ENCODE measurements around the gene ARHGEF4. TPM values are rescaled to one million over a fixed set of nuclear protein-coding genes. Genes with fewer than 3 reads are reported as not detected.
"Not testable (repeated sequence)": the region's sequence is repeated elsewhere in the genome, so short reads cannot be mapped to it uniquely, and the experiment has no call there.

Gene ARHGEF4
- total RNA-seq, 1 experiment from 2014 or later = 20.0 TPM

GRCh38 chr2:131067465-131068125 lies 230.9 kb downstream of the ARHGEF4 start:
- no TSS peak for BruUV-seq (replicated peaks)
- no peak for DNase-seq
- CTCF ChIA-PET = no interaction called here
- no peak overlapping the region for H3K4me3 ChIP-seq
- H2AFZ ChIP-seq = no peak overlapping the region
- H3K36me3 ChIP-seq (ENCODE audit: low read depth) = peaks cover 11% of the 10 kb centered on the region
- no peaks in the 10 kb centered on the region for H3K27me3 ChIP-seq (ENCODE audit: insufficient read depth, low read depth)
- H3K27ac ChIP-seq = no peak overlapping the region
- TF ChIP-seq, protein P1, sequence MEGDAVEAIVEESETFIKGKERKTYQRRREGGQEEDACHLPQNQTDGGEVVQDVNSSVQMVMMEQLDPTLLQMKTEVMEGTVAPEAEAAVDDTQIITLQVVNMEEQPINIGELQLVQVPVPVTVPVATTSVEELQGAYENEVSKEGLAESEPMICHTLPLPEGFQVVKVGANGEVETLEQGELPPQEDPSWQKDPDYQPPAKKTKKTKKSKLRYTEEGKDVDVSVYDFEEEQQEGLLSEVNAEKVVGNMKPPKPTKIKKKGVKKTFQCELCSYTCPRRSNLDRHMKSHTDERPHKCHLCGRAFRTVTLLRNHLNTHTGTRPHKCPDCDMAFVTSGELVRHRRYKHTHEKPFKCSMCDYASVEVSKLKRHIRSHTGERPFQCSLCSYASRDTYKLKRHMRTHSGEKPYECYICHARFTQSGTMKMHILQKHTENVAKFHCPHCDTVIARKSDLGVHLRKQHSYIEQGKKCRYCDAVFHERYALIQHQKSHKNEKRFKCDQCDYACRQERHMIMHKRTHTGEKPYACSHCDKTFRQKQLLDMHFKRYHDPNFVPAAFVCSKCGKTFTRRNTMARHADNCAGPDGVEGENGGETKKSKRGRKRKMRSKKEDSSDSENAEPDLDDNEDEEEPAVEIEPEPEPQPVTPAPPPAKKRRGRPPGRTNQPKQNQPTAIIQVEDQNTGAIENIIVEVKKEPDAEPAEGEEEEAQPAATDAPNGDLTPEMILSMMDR (conservative IDR thresholded peaks at IDR 0.05) = no peak
- TF ChIP-seq EZH2 (IDR thresholded peaks at IDR 0.05; ENCODE audit: low read depth) = no peak
- H3K9me2 ChIP-seq (ENCODE audit: insufficient read depth) = no peaks in the 10 kb centered on the region
- no peaks in the 10 kb centered on the region for H3K9me3 ChIP-seq (ENCODE audit: insufficient read depth, low read depth)
- H3K79me2 ChIP-seq (ENCODE audit: low read depth) = peaks cover 65% of the 10 kb centered on the region
- no peaks in the 10 kb centered on the region; the same call in none of the 2 replicates for H3F3A ChIP-seq (ENCODE audit: insufficient read depth, low read depth)
- no peak overlapping the region for H3K4me2 ChIP-seq
- POLR2A ChIA-PET (ENCODE audit: unreplicated experiment) = no interaction called here
- peaks cover 41% of the 10 kb centered on the region for H4K20me1 ChIP-seq (ENCODE audit: insufficient read depth)
- intact Hi-C loops (cut with micrococcal nuclease; ENCODE audit: unreplicated experiment) = no loop called here
- H3K4me1 ChIP-seq (replicated peaks; ENCODE audit: insufficient read depth) = no peaks in the 10 kb centered on the region

- BruUV-seq (replicated peaks) = not testable (repeated sequence)
These were observed 231.5 kb downstream of the ARHGEF4 start for GRCh38 chr2:131068172-131068571.

DNA sequence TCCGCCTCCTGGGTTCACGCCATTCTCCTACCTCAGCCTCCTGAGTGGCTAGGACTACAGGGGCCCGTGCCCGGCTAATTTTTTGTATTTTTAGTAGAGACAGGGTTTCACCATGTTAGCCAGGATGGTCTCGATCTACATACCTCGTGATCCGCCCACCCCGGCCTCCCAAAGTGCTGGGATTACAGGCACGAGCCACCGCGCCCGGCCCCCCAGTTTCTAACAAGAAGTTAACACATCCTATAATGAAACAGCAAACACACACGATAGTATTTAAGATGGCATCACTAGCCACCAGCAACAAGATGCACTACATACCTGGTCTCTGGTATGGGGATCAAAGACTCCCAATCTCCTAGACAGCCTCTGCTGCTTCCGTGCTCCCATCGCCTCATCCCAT lies 238.9 kb downstream of the ARHGEF4 start:
- CTCF ChIA-PET = interaction anchor here (0.6 kb wide), 1 partner anchor 15 kb away, joined by 3 read pairs; no protein-coding TSS in a partner anchor
- H3K4me2 ChIP-seq; BruUV-seq (replicated peaks); DNase-seq; POLR2A ChIA-PET (ENCODE audit: unreplicated experiment); H2AFZ ChIP-seq; H3K27me3 ChIP-seq (ENCODE audit: insufficient read depth, low read depth); intact Hi-C loops (cut with micrococcal nuclease; ENCODE audit: unreplicated experiment); H3K9me3 ChIP-seq (ENCODE audit: insufficient read depth, low read depth); H3K4me3 ChIP-seq; H3K4me1 ChIP-seq (replicated peaks; ENCODE audit: insufficient read depth); H3K9me2 ChIP-seq (ENCODE audit: insufficient read depth); H3K27ac ChIP-seq: not testable (repeated sequence)
- H3K79me2 ChIP-seq (ENCODE audit: low read depth) = peaks cover 70% of the 10 kb centered on the region
- H3F3A ChIP-seq (ENCODE audit: insufficient read depth, low read depth) = peaks cover 11% of the 10 kb centered on the region; the same call in 1 of the 2 replicates
- H3K36me3 ChIP-seq (ENCODE audit: low read depth) = peaks cover 12% of the 10 kb centered on the region; the same call in 1 of the 2 replicates
- peaks cover 77% of the 10 kb centered on the region for H4K20me1 ChIP-seq (ENCODE audit: insufficient read depth)

More at GRCh38 chr2:131068172-131068571, 231.5 kb downstream of the ARHGEF4 start:
- H3K27ac ChIP-seq; H3F3A ChIP-seq (ENCODE audit: insufficient read depth, low read depth); H3K9me3 ChIP-seq (ENCODE audit: insufficient read depth, low read depth); H3K36me3 ChIP-seq (ENCODE audit: low read depth); DNase-seq; intact Hi-C loops (cut with micrococcal nuclease; ENCODE audit: unreplicated experiment); H3K9me2 ChIP-seq (ENCODE audit: insufficient read depth); H3K4me2 ChIP-seq; H2AFZ ChIP-seq; H3K27me3 ChIP-seq (ENCODE audit: insufficient read depth, low read depth); H3K4me1 ChIP-seq (replicated peaks; ENCODE audit: insufficient read depth); POLR2A ChIA-PET (ENCODE audit: unreplicated experiment); CTCF ChIA-PET; H3K4me3 ChIP-seq: not testable (repeated sequence)
- peaks cover 66% of the 10 kb centered on the region for H3K79me2 ChIP-seq (ENCODE audit: low read depth)
- peaks cover 46% of the 10 kb centered on the region for H4K20me1 ChIP-seq (ENCODE audit: insufficient read depth)

- no peak overlapping the region for H3K4me2 ChIP-seq
- H3K36me3 ChIP-seq (ENCODE audit: low read depth) = peaks cover 12% of the 10 kb centered on the region; the same call in 1 of the 2 replicates
- H3K79me2 ChIP-seq (ENCODE audit: low read depth) = peaks cover 71% of the 10 kb centered on the region
- no TSS peak for BruUV-seq (replicated peaks)
- no peak overlapping the region for H3K4me3 ChIP-seq
- no peaks in the 10 kb centered on the region for H3K9me3 ChIP-seq (ENCODE audit: insufficient read depth, low read depth)
- H3K27me3 ChIP-seq (ENCODE audit: insufficient read depth, low read depth) = no peaks in the 10 kb centered on the region
- H3F3A ChIP-seq (ENCODE audit: insufficient read depth, low read depth) = peaks cover 11% of the 10 kb centered on the region; the same call in 1 of the 2 replicates
- peaks cover 84% of the 10 kb centered on the region for H4K20me1 ChIP-seq (ENCODE audit: insufficient read depth)
- no peaks in the 10 kb centered on the region for H3K9me2 ChIP-seq (ENCODE audit: insufficient read depth)
- H3K27ac ChIP-seq = no peak overlapping the region
- DNase-seq = no peak
- no peak overlapping the region for H2AFZ ChIP-seq
- TF ChIP-seq, protein P1 (conservative IDR thresholded peaks at IDR 0.05) = no peak
- TF ChIP-seq EZH2 (IDR thresholded peaks at IDR 0.05; ENCODE audit: low read depth) = no peak
- H3K4me1 ChIP-seq (replicated peaks; ENCODE audit: insufficient read depth) = no peaks in the 10 kb centered on the region
- intact Hi-C loops (cut with micrococcal nuclease; ENCODE audit: unreplicated experiment) = no loop called here
- ChIA-PET CTCF (no interaction called here), POLR2A (ENCODE audit: unreplicated experiment) (no interaction called here)
These were observed 240.0 kb downstream of the ARHGEF4 start for GRCh38 chr2:131076707-131077106.
